GM21723 (cell line): ENCODE measurements around the gene COQ2.
"Not testable (repeated sequence)": the region's sequence is repeated elsewhere in the genome, so short reads cannot be mapped to it uniquely, and the experiment has no call there.

Experiments used
- ATAC-seq: cut with Tn5 transposase; IDR thresholded peaks from one replicate; pipeline ENCODE4 v1.9.1; 2021; ENCODE audit warnings: mild to moderate bottlenecking, moderate library complexity; ENCODE audit not compliant: unreplicated experiment

The COQ2 gene, protein sequence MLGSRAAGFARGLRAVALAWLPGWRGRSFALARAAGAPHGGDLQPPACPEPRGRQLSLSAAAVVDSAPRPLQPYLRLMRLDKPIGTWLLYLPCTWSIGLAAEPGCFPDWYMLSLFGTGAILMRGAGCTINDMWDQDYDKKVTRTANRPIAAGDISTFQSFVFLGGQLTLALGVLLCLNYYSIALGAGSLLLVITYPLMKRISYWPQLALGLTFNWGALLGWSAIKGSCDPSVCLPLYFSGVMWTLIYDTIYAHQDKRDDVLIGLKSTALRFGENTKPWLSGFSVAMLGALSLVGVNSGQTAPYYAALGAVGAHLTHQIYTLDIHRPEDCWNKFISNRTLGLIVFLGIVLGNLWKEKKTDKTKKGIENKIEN

GRCh38 chr4:83284193-83285054 is at the start of gene COQ2:
Gene COQ2 (minus strand): TSS chr4:83284798. CDS start chr4:83284764, 34 bp downstream.
- peak; percentile 85 for ATAC-seq

GRCh38 chr4:83331956-83332355 is 47.4 kb upstream of the COQ2 start:
- ATAC-seq = no peak

GRCh38 chr4:83329521-83330110 is 45.0 kb upstream of the COQ2 start:
- ATAC-seq = no peak

DNA sequence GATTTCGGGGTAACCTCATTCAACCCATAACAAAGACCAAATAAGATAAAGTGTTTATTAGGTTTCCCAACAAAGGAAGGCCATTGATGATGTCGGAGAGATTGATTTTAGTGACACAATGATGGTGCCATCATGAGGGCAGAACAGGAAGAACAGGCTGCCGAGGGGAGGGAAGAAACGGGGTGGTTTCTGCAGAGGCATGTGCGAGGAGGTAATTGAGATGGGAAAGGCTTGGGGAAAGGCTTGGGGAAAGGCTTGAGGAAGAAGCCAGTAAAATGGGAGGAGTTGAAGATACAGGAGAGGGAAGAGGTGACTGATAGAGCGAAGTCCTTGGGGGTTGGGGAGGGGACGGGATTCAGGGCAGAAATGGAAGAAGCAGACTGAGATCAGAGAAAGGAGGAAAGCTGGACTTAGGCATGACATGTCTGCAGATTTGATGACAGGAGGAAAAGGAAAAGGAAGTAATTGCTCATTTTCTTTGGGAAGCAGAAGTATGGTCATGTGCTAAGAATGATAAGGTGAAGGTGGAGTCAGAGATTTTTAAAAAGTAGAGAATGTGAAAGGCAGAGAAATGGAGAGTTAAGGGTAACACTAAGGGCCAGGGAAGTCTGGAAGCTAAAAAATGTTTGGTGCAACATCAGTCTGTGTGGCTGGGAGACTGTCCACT is 44.1 kb upstream of the COQ2 start:
- no peak for ATAC-seq

DNA sequence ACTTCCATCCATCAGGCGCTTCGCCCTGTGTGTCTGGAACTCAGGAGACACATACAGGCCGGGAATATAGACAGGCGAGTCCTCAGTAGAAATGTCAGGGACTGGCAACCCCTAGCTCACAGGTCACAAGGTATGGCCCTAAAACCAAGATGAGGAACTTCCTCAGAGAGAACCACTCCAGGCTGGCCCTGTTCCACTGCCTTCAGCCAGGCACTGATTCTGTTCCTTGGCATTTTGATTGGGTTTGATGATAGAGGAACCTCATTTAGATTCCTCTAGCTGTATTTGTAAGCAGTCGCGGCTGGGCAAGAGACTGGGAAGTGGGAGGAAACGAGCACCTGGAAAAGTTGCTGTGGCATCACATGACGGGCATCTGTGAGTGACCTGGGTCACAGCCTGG is 41.9 kb upstream of the COQ2 start:
- no peak for ATAC-seq

DNA sequence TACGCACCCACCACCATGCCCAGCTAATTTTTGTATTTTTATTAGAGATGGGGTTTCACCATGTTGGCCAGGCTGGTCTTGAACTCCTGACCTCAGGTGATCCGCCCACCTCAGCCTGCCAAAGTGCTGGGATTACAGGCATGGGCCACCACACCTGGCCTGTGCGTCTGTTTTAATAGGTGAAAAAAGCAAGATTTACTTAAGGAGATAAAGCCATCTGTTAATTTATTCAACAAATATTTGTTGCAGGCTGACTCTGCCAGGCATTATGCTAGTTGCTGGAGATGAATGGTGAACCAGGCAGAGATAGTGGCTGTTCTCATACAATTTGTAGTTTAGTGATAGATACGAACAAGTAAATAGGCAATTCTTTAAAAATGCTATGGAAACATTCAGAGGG is 40.7 kb upstream of the COQ2 start:
- not testable (repeated sequence) for ATAC-seq

- no peak for ATAC-seq
Measured at GRCh38 chr4:83323136-83323535, 38.5 kb upstream of the COQ2 start.

GRCh38 chr4:83320548-83320947 is 36.0 kb upstream of the COQ2 start:
- ATAC-seq = no peak

DNA sequence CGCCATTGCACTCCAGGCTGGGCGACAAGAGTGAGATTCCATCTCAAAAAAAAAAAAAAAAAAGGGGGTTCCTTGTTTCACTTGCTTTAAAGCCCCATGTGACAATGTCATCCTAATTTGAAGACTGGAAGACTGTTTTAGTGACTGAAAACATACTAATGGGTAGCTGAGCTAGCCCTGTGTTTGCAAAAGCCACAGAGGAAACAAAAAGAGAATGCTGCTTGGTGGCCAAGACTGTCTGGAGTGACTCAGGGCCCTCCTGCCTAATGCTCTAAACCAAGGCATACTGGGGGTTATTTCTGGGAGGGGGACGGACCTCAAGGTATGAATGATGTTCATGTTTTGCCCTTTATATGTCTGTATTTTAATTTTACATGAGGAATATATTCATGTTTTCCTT is 34.1 kb upstream of the COQ2 start:
- no peak for ATAC-seq

DNA sequence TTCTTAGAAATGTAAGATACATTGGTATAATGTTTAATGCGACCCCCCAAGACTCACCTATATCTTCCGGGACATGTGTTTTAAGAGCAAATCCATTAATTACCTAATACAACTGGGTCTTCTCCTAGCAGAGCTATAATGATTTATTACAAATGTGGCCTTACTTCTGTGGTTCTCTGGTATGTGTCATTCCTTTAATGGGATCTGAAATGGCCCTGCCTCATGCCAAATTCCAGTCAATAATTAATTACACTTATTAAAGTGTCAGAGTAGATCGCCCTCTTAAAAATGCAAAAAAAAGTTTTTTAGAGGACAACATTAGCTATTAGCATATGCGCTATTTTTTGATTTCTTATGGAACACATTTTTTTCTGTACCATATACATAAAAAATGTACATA is 33.1 kb upstream of the COQ2 start:
- no peak for ATAC-seq

- ATAC-seq = no peak
Measured at GRCh38 chr4:83316459-83317165, 32.0 kb upstream of the COQ2 start.

GRCh38 chr4:83315341-83315870 is 30.8 kb upstream of the COQ2 start:
- ATAC-seq = no peak

DNA sequence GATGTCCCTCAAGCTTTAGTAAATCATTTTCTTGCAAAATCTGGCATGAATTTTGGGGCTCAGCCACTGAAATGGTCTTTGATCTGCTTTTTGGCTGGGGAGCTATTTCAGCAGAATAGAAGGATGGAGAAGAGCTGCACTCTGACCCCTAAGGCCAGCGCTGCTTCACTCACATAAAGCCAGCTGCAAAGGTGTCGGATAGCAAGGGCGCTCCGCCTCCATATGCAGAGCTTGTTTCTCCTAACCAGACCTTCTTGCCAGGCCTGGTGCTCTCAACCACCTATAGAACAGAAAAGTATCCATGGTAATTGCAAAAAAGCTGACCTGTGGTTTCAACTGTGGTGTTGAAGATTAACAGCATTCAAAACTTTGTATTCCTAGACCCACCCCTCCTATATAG is 24.1 kb upstream of the COQ2 start:
- ATAC-seq = no peak

DNA sequence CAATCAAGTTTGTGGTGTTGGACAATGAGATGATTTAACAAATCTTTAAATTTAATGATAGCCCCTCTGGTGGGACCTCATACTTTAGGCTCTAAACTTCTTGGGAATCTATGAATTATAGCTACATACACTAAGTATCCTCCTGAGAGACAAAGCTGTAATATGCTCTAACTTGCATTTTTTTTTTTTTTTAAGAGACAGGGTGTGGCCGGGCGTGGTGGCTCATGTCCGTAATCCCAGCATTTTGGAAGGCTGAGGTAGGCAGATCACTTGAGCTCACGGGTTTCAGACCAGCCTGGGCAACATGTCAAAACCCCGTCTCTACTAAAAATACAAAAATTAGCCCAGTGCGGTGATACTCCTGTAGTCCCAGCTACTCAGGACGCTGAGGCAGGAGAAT is 23.3 kb upstream of the COQ2 start:
- no peak for ATAC-seq

- ATAC-seq = no peak
Measured at GRCh38 chr4:83305187-83305586, 20.6 kb upstream of the COQ2 start.

DNA sequence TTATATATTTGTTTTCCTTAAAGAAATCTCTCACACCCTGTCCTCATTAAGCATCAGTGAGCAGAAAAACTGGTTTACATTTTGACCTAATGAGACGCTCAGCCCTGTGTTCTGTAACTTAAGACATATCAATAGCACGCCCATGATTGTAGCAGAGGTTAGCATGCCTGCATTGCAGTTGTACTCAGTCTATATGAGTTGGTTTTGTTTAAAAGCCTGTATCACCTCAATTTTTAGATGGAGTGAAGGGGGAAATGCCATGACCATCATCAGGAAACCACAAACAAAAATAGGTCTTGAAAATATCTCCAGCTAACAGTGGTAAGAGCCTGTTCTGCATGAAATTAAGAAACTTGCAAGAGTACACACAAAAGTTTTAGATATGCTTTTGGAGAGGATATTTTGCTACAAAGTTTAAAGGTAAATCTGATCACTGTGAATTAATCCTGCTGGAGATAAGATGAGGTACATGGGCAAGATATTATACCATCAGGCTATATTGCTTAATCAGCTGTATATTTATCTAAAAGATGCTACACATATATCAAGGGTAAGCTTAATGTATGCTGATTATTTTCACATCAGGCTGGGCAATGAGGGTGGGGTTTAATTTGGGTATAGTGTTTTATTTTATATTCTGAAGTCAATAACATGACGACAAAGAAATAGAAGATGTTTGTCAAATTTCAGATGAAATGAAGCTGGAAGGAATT is 13.1 kb upstream of the COQ2 start:
- ATAC-seq = no peak

DNA sequence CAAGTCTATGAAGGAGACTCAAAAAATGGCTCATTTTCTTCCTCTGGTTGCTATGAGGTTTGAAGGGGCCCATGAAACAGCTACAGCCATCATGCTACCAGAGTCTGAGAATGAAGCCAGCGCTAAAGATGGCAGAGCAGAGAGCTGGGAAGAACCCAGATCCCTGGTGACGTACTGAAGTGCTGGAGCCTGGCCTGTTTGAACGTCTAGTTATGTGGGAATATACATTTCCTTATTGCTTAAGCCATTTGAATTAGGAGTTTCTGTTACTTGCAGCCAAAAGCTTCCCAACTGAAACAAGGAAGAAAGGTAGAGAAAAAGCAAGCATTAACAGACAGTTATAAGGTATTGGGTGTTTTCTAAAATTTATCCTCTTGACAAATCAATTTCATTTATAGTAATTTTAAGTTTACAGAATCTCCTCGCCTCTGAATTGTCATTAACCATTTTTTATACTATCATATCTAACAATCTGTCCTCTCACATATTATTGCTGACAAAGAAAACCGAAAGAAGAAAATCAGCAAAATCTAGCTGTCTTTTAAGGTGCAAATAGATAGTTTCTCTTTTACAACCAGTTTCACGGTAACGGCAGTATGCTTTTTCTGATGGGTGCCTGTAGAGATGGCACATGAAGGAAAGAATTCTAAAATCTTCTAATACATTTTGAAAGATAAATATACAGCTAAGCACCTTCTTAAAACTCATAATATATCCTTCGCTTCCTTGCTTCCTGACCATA is 8.9 kb upstream of the COQ2 start:
- no peak for ATAC-seq

GRCh38 chr4:83290059-83290774 is 5.6 kb upstream of the COQ2 start:
- not testable (repeated sequence) for ATAC-seq
